Measurements from ENCODE around the gene MACIR. TPM values are rescaled to one million over a fixed set of nuclear protein-coding genes. Genes with fewer than 3 reads are reported as not detected.

MACIR gene
- total RNA-seq, 2 donors from 2014 or later = 6.2 to 6.3 TPM

- Histone ChIP-seq H3K4me3 (peak overlapping the region; percentile 97 to 100), H3K36me3 (replicated peaks in 1 of 2; ENCODE audit: insufficient read depth in 1 of 2, low read depth in 2 of 2) (no peaks in the 10 kb centered on the region), H3K9me3 (no peaks in the 10 kb centered on the region), H3K27ac (peak overlapping the region; percentile 87 to 93 (median 92)), H3K4me1 (peaks cover 45% of the 10 kb centered on the region), H3K27me3 (no peaks in the 10 kb centered on the region)
- intact Hi-C loops (cut with DNase I) = no loop called here
- 0 to 1% methylated on average over 9 to 20 of the region's 20 CpGs for WGBS, 2 donors
- TF ChIP-seq CTCF (IDR thresholded peaks at IDR 0.05) = no peak
- TF ChIP-seq POLR2A (IDR thresholded peaks at IDR 0.05) = peak in 1 of 3 donors; percentile 9
- ATAC-seq = no peak
- DNase-seq = no peak
Measured at GRCh38 chr5:103259705-103260355, 1.3 kb downstream of the MACIR start.

GRCh38 chr5:103260951-103261350 is 2.4 kb downstream of the MACIR start:
- Histone ChIP-seq H3K4me1 (peaks cover 53% of the 10 kb centered on the region), H3K36me3 (replicated peaks in 1 of 2; ENCODE audit: insufficient read depth in 1 of 2, low read depth in 2 of 2) (no peaks in the 10 kb centered on the region), H3K27ac (peak overlapping the region in 1 of 4 donors; percentile 92), H3K27me3 (no peaks in the 10 kb centered on the region), H3K4me3 (no peak overlapping the region), H3K9me3 (no peaks in the 10 kb centered on the region)
- WGBS, 2 donors = 33 to 36% methylated on average over 3 of the region's 3 CpGs
- ATAC-seq (no peak), DNase-seq (no peak)
- intact Hi-C loops (cut with DNase I) = no loop called here
- no peak for TF ChIP-seq CTCF (IDR thresholded peaks at IDR 0.05)
- no peak for TF ChIP-seq POLR2A (IDR thresholded peaks at IDR 0.05)

- H3K4me3 ChIP-seq = no peak overlapping the region
- TF ChIP-seq CTCF (IDR thresholded peaks at IDR 0.05) = no peak
- TF ChIP-seq POLR2A (IDR thresholded peaks at IDR 0.05) = no peak
- H3K36me3 ChIP-seq (replicated peaks in 1 of 2; ENCODE audit: insufficient read depth in 1 of 2, low read depth in 2 of 2) = no peaks in the 10 kb centered on the region
- peaks cover 53% of the 10 kb centered on the region for H3K4me1 ChIP-seq
- no peaks in the 10 kb centered on the region for H3K9me3 ChIP-seq
- ATAC-seq = no peak
- WGBS, 2 donors = 12 to 21% methylated on average over 1 of the region's 1 CpG
- no peaks in the 10 kb centered on the region for H3K27me3 ChIP-seq
- H3K27ac ChIP-seq = peak overlapping the region in 3 of 4 donors; percentile 9 to 45 (median 38)
- DNase-seq = peak in 1 of 4 donors; percentile 6
- intact Hi-C loops (cut with DNase I) = no loop called here
Measured at GRCh38 chr5:103262422-103262871, 3.9 kb downstream of the MACIR start.

GRCh38 chr5:103263054-103263453 is 4.5 kb downstream of the MACIR start:
- H3K27me3 ChIP-seq = no peaks in the 10 kb centered on the region
- H3K4me3 ChIP-seq = no peak overlapping the region
- ATAC-seq (no peak), DNase-seq (no peak)
- H3K9me3 ChIP-seq = no peaks in the 10 kb centered on the region
- peak overlapping the region in 1 of 4 donors; percentile 45 for H3K27ac ChIP-seq
- WGBS, 2 donors = 18 to 21% methylated on average over 2 of the region's 2 CpGs
- no peak for TF ChIP-seq CTCF (IDR thresholded peaks at IDR 0.05)
- TF ChIP-seq POLR2A (IDR thresholded peaks at IDR 0.05) = no peak
- no peaks in the 10 kb centered on the region for H3K36me3 ChIP-seq (replicated peaks in 1 of 2; ENCODE audit: insufficient read depth in 1 of 2, low read depth in 2 of 2)
- peaks cover 53% of the 10 kb centered on the region for H3K4me1 ChIP-seq
- intact Hi-C loops (cut with DNase I) = no loop called here

- no peak for TF ChIP-seq POLR2A (IDR thresholded peaks at IDR 0.05)
- no peak for TF ChIP-seq CTCF (IDR thresholded peaks at IDR 0.05)
- intact Hi-C loops (cut with DNase I) = no loop called here
- ATAC-seq (no peak), DNase-seq (no peak)
- no peak overlapping the region for H3K27ac ChIP-seq
- no peak overlapping the region for H3K4me3 ChIP-seq
- H3K36me3 ChIP-seq (replicated peaks in 1 of 2; ENCODE audit: insufficient read depth in 1 of 2, low read depth in 2 of 2) = no peaks in the 10 kb centered on the region
- H3K27me3 ChIP-seq = no peaks in the 10 kb centered on the region
- H3K9me3 ChIP-seq = no peaks in the 10 kb centered on the region
- peaks cover 53% of the 10 kb centered on the region for H3K4me1 ChIP-seq
Measured at GRCh38 chr5:103264508-103264907, 5.9 kb downstream of the MACIR start.
